ENCODE data around the gene ZIC2. TPM values are rescaled to one million over a fixed set of nuclear protein-coding genes. Genes with fewer than 3 reads are reported as not detected.

The ZIC2 gene
- total RNA-seq, 4 donors from 2014 or later, result not detected

DNA sequence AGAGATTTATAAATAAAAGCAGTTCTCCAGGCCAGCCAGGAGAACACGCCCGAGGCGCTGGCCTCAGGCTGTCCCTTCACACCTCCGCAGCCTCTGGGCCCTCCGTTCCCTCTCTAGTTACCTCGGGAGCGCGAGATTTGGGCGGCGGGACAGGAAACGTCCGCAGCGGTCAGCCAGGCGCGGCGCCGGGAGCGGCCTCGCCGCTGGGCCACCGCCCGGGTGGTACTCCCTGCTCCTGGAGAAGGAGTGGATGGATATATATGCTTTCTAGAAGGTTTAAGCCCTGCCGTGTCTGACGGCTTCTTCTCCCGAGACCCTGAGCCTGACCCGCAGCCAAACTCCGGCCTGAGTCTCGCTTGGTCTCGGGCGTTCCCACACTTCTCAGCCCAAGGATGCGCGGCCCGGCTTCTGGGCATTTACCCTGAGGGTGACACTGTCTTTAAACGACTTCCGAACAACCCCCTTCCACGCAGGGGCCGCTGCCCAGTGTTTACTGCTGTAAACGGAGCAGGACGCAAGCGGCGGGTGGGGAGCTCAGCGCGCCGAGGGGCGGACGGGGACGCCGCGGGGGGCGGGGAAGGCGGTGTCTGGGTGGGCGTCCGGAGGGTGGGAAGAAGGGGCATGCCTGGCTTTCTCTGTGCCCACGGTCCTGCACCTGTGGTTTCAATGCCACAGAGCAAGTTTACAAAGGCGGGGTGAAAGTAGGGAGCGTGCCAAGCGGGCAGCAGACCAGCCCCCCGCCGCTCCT lies 2.0 kb upstream of the ZIC2 start:
- no peaks in the 10 kb centered on the region for H3K9me3 ChIP-seq
- no peaks in the 10 kb centered on the region for H3K36me3 ChIP-seq
- intact Hi-C loops (cut with DNase I; ENCODE audit: low total_unique reads), result no loop called here
- H3K27me3 ChIP-seq, result peaks cover 56 to 75% of the 10 kb centered on the region in 2 donors
- no peak overlapping the region for H3K27ac ChIP-seq
- peak overlapping the region in 1 of 2 donors; percentile 36 for H3K4me3 ChIP-seq
- DNase-seq, result no peak
- TF ChIP-seq, protein P1, sequence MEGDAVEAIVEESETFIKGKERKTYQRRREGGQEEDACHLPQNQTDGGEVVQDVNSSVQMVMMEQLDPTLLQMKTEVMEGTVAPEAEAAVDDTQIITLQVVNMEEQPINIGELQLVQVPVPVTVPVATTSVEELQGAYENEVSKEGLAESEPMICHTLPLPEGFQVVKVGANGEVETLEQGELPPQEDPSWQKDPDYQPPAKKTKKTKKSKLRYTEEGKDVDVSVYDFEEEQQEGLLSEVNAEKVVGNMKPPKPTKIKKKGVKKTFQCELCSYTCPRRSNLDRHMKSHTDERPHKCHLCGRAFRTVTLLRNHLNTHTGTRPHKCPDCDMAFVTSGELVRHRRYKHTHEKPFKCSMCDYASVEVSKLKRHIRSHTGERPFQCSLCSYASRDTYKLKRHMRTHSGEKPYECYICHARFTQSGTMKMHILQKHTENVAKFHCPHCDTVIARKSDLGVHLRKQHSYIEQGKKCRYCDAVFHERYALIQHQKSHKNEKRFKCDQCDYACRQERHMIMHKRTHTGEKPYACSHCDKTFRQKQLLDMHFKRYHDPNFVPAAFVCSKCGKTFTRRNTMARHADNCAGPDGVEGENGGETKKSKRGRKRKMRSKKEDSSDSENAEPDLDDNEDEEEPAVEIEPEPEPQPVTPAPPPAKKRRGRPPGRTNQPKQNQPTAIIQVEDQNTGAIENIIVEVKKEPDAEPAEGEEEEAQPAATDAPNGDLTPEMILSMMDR (IDR thresholded peaks at IDR 0.05), result no peak
- no peak for TF ChIP-seq POLR2A (IDR thresholded peaks at IDR 0.05)
- peaks cover 0 to 35% of the 10 kb centered on the region in 2 donors for H3K4me1 ChIP-seq

DNA sequence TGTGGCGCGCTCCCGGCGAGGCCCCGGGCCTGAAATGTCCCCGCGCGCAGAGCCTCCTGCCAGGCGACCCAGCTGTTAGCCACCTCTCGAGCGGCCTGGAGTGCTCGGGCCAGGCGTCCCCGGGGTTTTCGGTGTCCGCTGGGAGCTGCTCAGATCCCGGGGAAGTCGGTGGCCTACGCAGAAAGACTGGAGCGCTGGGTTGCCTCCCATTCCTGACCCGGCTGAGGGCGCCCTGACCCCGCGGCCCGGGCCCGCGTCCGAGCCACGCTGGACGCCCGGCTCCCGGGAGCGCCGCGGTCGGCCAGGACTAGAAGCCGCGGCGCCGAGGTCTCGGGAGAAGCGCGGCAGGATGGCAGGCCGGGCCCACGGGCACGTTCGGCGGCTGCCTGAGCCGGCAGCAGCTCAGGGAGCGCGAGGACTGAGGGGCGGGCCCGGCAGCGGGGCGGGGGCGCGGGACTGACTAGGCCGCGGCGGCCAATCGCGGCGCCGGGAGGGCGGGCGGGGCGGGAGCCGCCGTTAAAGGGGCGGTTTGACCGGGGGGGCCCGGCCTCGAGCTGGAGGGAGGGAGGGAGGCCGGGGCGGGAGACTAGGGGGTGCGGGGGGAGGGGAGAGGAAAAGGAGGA lies 1.3 kb upstream of the ZIC2 start:
- Histone ChIP-seq H3K27me3 (peaks cover 54 to 73% of the 10 kb centered on the region in 2 donors), H3K36me3 (no peaks in the 10 kb centered on the region), H3K9me3 (no peaks in the 10 kb centered on the region), H3K4me1 (peaks cover 0 to 35% of the 10 kb centered on the region in 2 donors), H3K4me3 (peak overlapping the region in 1 of 2 donors; percentile 36), H3K27ac (no peak overlapping the region)
- TF ChIP-seq, protein P1 (IDR thresholded peaks at IDR 0.05), result no peak
- no peak for TF ChIP-seq POLR2A (IDR thresholded peaks at IDR 0.05)
- DNase-seq, result peak in 1 of 2 donors; percentile 47
- intact Hi-C loops (cut with DNase I; ENCODE audit: low total_unique reads), result no loop called here

- H3K27me3 ChIP-seq, result peaks cover 50 to 71% of the 10 kb centered on the region in 2 donors
- no peaks in the 10 kb centered on the region for H3K9me3 ChIP-seq
- H3K27ac ChIP-seq, result no peak overlapping the region
- H3K36me3 ChIP-seq, result no peaks in the 10 kb centered on the region
- no peak for DNase-seq
- peaks cover 0 to 35% of the 10 kb centered on the region in 2 donors for H3K4me1 ChIP-seq
- TF ChIP-seq, protein P1 (IDR thresholded peaks at IDR 0.05), result no peak
- TF ChIP-seq POLR2A (IDR thresholded peaks at IDR 0.05), result no peak
- peak overlapping the region in 1 of 2 donors; percentile 36 for H3K4me3 ChIP-seq
- intact Hi-C loops (cut with DNase I; ENCODE audit: low total_unique reads), result no loop called here
These were observed 505 bp upstream of the ZIC2 start for GRCh38 chr13:99980824-99981734.

DNA sequence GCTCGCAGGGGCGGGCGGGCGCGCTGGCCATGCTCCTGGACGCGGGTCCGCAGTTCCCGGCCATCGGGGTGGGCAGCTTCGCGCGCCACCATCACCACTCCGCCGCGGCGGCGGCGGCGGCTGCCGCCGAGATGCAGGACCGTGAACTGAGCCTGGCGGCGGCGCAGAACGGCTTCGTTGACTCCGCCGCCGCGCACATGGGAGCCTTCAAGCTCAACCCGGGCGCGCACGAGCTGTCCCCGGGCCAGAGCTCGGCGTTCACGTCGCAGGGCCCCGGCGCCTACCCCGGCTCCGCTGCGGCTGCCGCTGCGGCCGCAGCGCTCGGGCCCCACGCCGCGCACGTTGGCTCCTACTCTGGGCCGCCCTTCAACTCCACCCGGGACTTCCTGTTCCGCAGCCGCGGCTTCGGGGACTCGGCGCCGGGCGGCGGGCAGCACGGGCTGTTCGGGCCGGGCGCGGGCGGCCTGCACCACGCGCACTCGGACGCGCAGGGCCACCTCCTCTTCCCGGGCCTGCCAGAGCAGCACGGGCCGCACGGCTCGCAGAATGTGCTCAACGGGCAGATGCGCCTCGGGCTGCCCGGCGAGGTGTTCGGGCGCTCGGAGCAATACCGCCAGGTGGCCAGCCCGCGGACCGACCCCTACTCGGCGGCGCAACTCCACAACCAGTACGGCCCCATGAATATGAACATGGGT lies 599 bp downstream of the ZIC2 start:
- Histone ChIP-seq H3K9me3 (no peaks in the 10 kb centered on the region), H3K27ac (no peak overlapping the region), H3K27me3 (peaks cover 51 to 71% of the 10 kb centered on the region in 2 donors), H3K4me3 (peak overlapping the region in 1 of 2 donors; percentile 36), H3K36me3 (no peaks in the 10 kb centered on the region), H3K4me1 (peaks cover 0 to 35% of the 10 kb centered on the region in 2 donors)
- TF ChIP-seq POLR2A (IDR thresholded peaks at IDR 0.05), result no peak
- TF ChIP-seq, protein P1 (IDR thresholded peaks at IDR 0.05), result no peak
- DNase-seq, result no peak
- intact Hi-C loops (cut with DNase I; ENCODE audit: low total_unique reads), result no loop called here
